ENCODE data around the gene XXYLT1.

The XXYLT1 gene

GRCh38 chr3:195163719-195164572 is 107.0 kb downstream of the XXYLT1 start:
- no peak for DNase-seq

DNA sequence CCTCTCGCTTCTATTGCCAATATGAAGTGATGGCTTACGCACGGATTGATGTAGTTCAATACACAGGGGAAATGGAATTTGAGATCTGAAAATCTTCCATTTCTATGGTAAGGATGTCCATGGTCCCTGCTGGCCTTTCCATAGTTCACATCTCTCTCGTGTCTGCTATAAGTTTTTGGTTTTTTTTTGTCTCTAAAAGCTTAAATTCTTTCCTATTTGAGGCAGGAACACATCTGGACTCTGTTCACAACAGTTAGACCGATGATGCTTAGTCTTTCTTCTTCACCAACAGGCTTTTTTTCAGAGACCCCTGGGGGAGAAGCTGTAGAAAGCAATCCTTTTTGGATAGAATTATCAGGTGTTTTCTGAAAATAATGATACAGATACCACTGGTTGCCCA is 108.1 kb downstream of the XXYLT1 start:
- DNase-seq: no peak

- no peak for DNase-seq
Measured at GRCh38 chr3:195162033-195162669, 108.8 kb downstream of the XXYLT1 start.

GRCh38 chr3:195160908-195161434 is 110.0 kb downstream of the XXYLT1 start:
- no peak for DNase-seq

- no peak for DNase-seq
Measured at GRCh38 chr3:195160257-195160898, 110.6 kb downstream of the XXYLT1 start.

GRCh38 chr3:195159814-195160165 is 111.2 kb downstream of the XXYLT1 start:
- peak; percentile 28 for DNase-seq

GRCh38 chr3:195159117-195159813 is 111.7 kb downstream of the XXYLT1 start:
- no peak for DNase-seq

DNA sequence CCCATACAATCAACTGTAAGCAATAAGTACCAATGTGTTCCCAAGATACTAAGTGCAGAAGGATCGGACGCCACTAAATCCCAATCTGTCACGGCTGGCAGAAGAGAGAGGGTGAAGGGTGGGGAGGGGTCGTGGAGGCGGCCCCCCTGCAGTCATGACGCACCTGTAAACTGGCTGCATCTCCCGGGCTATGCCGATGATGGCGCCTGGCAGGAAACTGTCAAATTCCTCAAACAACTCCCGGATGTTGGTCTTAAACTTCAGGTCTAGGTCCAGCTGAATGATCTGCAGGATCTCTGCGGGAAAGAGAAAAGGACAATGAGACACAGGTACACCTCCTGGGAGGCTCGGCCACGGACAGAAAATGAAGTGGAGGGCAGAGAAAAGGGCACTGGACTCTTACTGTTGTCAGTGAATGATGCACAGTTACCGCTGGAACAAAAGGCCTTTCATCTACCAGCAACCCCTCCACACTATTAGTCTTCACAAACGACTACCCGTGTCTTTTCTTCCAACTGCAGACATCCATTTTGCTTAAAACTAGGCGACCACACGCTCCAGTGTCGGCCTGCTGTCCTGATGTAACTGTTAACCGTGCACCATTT is 114.6 kb downstream of the XXYLT1 start:
- DNase-seq: no peak

- no peak for DNase-seq
Measured at GRCh38 chr3:195155570-195156241, 115.3 kb downstream of the XXYLT1 start.

DNA sequence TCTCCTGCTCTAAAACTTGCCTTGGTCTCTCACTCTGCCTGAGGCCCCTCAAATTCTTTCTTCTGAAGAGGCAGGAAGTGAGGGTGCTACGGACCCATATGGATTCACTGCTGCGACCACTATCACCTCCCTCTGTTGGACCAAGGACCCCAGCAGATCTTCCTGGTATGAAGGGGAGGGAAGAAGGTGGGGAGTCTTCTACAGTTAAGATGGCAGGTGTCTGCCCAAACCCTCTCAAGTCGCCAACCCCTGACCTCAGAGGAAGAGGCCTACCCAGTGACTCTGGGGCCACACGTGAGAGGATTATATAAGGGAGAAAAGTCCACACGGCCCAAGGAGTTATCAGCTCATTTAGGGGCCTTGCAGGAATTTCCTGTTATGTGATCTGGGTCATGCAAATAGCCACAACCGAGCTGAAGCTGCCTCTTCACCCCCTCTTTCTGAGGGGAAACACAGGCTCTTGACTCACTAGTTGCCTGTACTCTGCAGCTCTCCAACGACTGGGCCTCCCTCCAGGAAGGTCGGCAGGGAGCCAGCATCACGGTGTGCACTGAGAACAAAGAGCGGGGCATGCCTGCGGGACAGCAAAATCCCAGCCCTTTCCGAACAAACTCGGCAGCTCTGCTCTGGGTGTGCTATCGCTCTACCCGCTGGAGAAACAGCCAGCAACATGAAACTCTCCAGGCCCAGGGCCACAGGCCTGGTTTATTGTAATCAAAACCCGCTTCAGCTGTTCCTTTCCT is 116.0 kb downstream of the XXYLT1 start:
- DNase-seq: peak; percentile 79

DNA sequence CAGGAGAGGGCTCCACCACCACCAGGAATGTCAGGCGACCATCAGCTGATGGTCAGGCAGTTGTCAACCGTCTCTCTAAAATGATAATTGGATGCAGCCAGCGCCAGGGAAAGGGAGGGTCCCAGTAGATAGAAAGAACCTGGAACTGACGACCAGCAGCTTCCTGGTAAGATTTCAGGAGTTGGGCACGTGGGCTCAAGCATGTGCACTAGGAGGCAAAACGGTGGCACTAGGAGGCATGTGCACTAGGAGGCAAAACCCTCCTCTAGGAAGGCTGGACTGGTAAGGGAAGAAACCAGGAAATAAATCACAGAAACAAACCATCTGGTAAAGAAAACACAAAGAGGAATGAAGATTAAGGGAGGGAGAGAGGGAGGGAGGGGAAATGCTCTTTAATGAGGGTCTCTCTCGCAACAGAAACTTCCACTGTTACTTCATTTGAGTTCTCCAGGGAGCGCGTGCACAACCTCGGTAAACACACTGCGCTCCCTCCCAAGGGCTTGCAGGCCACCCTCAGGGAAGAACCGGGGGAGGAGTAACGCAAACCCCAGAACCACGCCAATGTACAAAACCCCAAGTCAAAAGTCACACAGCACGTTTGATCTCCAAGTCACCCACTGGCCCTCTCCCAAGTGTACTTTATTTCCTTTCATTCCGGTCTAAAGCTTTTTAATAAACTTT is 116.7 kb downstream of the XXYLT1 start:
- no peak for DNase-seq

DNA sequence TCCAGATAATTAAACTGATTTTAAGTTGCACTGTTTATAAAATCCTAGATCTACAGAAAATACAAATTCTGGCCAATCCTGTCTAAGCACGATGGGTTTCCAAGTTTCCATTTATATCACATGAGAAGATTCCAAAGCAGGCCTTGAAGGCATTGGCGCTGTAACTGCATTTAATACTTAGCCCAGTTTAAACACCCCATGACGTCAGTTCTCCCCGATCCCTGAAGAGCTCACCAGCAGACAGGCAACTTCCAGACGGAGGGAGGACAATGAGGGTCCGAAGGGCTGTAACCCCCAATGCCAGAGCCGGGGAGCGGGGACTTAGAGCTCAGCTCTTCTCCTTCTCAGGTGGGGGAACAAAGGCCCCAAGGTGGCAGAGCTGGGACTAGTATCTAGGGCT is 117.3 kb downstream of the XXYLT1 start:
- no peak for DNase-seq

DNA sequence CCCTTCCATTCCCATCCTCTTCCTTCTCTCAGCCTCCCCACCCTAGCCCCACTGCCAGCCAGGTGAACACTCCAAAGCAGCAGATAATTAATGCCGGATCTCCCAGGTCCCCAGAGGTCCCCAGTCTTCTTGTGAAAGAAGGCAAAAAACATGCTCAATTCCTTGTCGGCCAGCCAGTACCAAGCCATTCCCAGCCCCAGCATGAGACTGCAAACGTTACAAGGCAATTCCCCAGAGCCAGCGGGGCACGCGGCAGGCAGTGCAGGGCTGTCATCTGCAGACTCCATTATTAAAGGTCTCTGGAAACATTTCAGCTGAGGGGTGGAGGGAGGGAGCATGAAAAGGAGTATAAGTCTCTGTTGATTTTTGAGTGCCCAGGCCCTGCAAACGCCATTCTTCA is 117.8 kb downstream of the XXYLT1 start:
- DNase-seq: peak; percentile 87

GRCh38 chr3:195151866-195152541 is 119.0 kb downstream of the XXYLT1 start:
- no peak for DNase-seq

DNA sequence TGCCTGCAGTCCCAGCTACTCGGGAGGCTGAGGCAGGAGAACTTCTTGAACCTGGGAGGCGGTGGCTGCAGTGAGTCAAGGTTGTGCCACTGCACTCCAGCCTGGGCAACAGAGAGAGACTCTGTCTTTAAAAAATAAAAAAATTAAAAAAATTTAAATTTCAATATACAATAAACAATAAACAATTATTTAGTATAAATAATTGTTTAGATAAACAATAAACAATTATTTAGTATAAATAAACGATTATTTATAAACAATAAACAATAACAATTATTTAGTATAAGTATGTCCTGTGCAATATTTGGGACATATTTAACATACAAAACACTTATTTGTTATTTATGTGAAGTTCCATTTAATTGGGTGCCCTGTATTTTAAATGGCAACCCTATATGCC is 119.6 kb downstream of the XXYLT1 start:
- DNase-seq: no peak

- DNase-seq: peak; percentile 93
Measured at GRCh38 chr3:195150181-195151118, 120.5 kb downstream of the XXYLT1 start.

DNA sequence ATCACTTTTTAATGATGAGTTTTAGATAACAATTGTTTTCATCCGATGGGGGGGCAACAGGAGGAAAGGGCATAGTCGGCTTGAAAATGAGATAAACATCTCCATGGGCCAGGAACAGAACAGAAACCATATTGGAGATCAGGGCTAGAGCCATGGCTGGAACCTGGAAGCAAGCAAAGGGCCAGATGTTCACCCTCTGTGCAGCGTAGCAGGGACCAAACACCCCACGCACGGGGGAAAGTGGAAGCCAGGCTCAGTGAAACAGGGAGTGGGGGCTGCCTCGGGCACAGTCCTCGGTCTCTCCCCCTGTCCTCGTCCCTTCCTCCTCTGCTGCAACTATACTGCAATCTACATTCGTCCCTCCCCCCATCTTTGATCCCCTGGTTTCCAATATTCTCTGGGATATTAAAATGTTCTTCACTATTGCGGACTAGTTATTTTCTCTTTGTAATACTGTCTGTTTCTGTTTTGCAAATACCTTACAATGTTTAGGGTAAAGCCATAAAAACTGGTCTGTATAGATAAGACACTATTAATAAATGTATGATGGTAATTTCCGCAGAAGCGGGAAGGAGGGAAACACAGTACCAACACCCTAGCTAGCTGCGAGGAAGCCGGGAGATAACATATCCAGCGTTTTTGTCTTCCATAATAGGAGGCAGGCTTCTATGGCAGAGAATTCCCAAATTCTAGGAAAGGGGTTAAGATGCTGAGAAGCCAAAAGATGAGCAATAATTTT is 121.5 kb downstream of the XXYLT1 start:
- no peak for DNase-seq

DNA sequence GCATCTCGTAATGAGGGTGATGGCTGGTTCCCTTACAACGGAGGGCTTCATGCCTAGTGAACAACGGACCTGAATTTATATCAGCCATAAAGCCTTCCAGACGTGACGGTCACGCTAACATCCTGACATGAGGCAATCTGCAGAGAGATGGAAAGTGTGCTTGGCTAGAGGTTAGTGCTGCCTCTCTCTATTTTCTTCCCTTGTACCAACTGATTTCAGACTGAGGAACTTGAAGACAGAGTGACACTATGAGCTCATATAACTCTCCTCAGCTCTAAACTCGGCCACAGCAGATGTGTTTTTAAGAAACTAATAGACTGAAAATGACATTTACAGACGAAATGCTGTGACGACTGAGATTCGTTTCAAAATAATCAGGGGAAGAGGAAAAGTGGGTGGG is 122.4 kb downstream of the XXYLT1 start:
- no peak for DNase-seq

Measured in NCI-H2171 treated with DMSO at 0.1 percent for 48 hours (cell line).